Upper lobe of right lung (tissue), 1 donor: ENCODE data around the gene KIF22. TPM values are rescaled to one million over a fixed set of nuclear protein-coding genes. Genes with fewer than 3 reads are reported as not detected.

Experiments used
- ATAC-seq: fragments of 200-7000 bp; cut with Tn5 transposase; one replicate; pipeline ENCODE4 v1.9.1; 2020; ENCODE audit warnings: mild to moderate bottlenecking, moderate library complexity
- DNase-seq: peaks from one replicate; pipeline ENCODE4 v3.0.0-alpha.2; 2020
- H3K27ac ChIP-seq: fragments of 200-600 bp; one replicate; pipeline ENCODE4 v1.8.0; 2022
- H3K27me3 ChIP-seq: fragments of 200-600 bp; one replicate; pipeline ENCODE4 v1.8.0; 2022; ENCODE audit warnings: mild to moderate bottlenecking
- H3K36me3 ChIP-seq: fragments of 200-600 bp; one replicate; pipeline ENCODE4 v1.8.0; 2022
- H3K4me1 ChIP-seq: fragments of 200-600 bp; one replicate; pipeline ENCODE4 v1.8.0; 2022
- H3K4me3 ChIP-seq: fragments of 200-600 bp; one replicate; pipeline ENCODE4 v1.8.0; 2022; ENCODE audit warnings: mild to moderate bottlenecking
- H3K9me3 ChIP-seq: fragments of 200-600 bp; one replicate; pipeline ENCODE4 v1.8.0; 2022
- intact Hi-C: fragments of 100-400 bp; cut with DNase I; formaldehyde crosslinking; loops from one replicate; pipeline ENCODE4 v1.11.0; 2022
- total RNA-seq: library from RNA; stranded (reverse); fragmentation: NEBNext Ultra II Directional; extraction: Animal tissue kit (Norgen Biotek cat#: 25700); gene quantifications from one replicate; pipeline ENCODE4 v1.2.1, GENCODE V29; 2021
- TF ChIP-seq, protein P1 (sequence below): fragments of 200-600 bp; IDR thresholded peaks from one replicate; pipeline ENCODE4 v1.8.0; 2022; ENCODE audit warnings: antibody characterized with exemption
- donor health status: DM: no; HTN: yes; CAD: no; lungs with severe emphysema.

KIF22 gene
- total RNA-seq, 1 donor from 2014 or later, result 19.8 TPM

DNA sequence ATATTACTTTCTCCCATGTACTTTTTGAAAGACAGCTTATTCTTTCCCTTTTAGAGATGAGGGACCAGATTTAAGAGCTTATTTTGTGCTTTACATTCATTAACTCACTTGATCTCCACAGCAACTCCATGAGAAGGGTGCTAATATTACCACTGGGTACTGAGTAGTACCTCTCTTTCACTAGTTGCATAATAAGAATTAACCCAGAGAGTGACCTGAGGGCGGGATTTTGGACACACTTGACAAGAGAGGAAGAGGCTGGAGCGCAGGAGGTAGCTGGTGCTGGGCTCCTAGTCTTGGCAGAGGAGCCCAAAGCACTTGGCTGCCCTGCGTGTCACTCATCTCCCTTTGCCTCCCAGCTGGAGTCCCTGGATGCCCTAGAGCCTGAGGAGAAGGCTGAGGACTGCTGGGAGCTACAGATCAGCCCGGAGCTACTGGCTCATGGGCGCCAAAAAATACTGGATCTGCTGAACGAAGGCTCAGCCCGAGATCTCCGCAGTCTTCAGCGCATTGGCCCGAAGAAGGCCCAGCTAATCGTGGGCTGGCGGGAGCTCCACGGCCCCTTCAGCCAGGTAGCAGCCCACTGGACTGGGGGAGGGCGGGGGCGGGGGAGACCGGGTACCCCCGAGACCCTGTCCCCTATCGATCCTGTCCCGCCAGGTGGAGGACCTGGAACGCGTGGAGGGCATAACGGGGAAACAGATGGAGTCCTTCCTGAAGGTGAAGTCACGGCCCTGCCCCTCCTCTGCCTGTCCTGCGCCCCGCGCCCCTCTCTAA lies 14.1 kb downstream of the KIF22 start:
- peak; percentile 6 for ATAC-seq
- Histone ChIP-seq H3K4me1 (peaks cover 27% of the 10 kb centered on the region), H3K36me3 (peaks cover 18% of the 10 kb centered on the region), H3K27me3 (no peaks in the 10 kb centered on the region), H3K27ac (peak overlapping the region; percentile 98), H3K9me3 (no peaks in the 10 kb centered on the region), H3K4me3 (peak overlapping the region; percentile 80)
- DNase-seq, result no peak
- intact Hi-C loops, result no loop called here
- TF ChIP-seq, protein P1, sequence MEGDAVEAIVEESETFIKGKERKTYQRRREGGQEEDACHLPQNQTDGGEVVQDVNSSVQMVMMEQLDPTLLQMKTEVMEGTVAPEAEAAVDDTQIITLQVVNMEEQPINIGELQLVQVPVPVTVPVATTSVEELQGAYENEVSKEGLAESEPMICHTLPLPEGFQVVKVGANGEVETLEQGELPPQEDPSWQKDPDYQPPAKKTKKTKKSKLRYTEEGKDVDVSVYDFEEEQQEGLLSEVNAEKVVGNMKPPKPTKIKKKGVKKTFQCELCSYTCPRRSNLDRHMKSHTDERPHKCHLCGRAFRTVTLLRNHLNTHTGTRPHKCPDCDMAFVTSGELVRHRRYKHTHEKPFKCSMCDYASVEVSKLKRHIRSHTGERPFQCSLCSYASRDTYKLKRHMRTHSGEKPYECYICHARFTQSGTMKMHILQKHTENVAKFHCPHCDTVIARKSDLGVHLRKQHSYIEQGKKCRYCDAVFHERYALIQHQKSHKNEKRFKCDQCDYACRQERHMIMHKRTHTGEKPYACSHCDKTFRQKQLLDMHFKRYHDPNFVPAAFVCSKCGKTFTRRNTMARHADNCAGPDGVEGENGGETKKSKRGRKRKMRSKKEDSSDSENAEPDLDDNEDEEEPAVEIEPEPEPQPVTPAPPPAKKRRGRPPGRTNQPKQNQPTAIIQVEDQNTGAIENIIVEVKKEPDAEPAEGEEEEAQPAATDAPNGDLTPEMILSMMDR, result no peak

DNA sequence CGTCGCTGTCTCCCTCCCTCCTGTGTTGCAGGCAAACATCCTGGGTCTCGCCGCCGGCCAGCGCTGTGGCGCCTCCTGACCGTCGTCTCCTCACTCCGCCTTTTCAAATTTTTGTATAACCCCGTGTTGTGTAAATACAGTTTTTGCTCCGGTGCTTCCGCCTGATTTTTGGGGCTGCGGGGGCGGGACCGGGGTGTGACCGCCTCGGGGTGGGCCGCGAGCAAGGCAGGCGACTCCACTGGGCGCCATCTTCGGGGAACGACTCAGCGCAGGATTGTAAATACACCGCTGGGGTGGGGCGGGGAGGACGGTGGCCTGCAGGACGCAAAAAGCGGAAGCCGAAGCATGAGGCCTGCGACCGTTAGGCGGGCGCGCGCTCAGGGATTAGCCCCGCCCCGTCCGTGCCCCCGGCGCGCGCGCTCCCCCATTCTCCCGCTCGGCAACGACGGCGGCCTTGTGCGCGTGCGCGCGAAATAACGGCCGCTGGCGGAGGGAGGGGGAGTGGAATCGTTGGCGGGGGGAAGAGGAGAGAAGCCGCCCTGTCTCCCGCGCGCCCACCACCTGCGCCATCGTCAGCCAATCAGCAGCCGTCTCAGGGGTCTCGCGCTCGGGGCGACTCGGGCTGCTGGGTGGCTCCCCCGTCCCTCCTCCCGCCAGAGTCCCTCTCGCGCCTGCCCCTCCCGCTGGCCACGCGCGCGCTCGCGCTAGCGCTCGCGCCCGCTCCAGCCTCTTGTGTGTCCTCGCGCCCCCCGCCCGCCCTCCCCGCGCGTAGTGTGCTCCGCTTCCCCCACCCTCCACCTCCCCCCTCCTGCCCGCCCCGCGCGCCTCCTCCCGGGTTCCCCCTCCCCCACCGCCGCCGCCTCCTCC lies 14.9 kb downstream of the KIF22 start:
- DNase-seq (peak; percentile 99), ATAC-seq (peak; percentile 88)
- no peaks in the 10 kb centered on the region for H3K9me3 ChIP-seq
- H3K27ac ChIP-seq, result peak overlapping the region; percentile 98
- peaks cover 33% of the 10 kb centered on the region for H3K4me1 ChIP-seq
- H3K36me3 ChIP-seq, result peaks cover 21% of the 10 kb centered on the region
- H3K27me3 ChIP-seq, result no peaks in the 10 kb centered on the region
- TF ChIP-seq, protein P1, result no peak
- peak overlapping the region; percentile 80 for H3K4me3 ChIP-seq
- intact Hi-C loops, result no loop called here

DNA sequence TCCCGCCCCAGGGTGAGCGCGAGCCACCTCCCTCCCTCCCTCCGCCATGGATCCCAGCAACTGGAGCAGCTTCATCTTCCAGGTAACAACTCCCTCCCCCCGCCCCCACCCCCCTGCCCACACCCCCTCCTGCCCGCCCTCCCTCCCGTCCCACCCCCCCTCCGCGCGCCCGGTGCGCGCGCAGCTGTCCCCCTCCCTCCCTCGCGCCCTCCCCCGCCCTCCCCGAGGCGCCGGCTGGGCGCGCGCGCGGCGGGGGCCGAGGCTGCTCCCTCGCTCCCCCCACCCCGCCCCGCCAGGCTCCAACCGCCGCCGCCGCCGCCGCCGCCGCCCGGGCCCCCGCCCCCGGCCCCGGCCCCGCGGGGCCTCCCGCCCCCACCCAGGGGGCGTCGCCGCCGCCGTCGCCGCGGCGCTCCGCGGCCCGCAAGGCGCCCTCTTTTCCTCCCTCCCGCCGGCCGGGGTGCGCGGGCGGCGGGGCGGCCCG lies 15.6 kb downstream of the KIF22 start, which contains the start of gene MAZ:
Gene MAZ (plus strand): TSS at position 431 of the 481 bp plus-strand sequence. CDS start 173 bp downstream, outside the sequence.
- Histone ChIP-seq H3K9me3 (no peaks in the 10 kb centered on the region), H3K27me3 (no peaks in the 10 kb centered on the region), H3K4me1 (peaks cover 39% of the 10 kb centered on the region), H3K36me3 (peaks cover 21% of the 10 kb centered on the region), H3K27ac (peak within 1 kb of the TSS; percentile 98), H3K4me3 (peak within 1 kb of the TSS; percentile 80)
- DNase-seq (no peak), ATAC-seq (peak; percentile 16)
- TF ChIP-seq, protein P1, result no peak
- intact Hi-C loops, result no loop called here

DNA sequence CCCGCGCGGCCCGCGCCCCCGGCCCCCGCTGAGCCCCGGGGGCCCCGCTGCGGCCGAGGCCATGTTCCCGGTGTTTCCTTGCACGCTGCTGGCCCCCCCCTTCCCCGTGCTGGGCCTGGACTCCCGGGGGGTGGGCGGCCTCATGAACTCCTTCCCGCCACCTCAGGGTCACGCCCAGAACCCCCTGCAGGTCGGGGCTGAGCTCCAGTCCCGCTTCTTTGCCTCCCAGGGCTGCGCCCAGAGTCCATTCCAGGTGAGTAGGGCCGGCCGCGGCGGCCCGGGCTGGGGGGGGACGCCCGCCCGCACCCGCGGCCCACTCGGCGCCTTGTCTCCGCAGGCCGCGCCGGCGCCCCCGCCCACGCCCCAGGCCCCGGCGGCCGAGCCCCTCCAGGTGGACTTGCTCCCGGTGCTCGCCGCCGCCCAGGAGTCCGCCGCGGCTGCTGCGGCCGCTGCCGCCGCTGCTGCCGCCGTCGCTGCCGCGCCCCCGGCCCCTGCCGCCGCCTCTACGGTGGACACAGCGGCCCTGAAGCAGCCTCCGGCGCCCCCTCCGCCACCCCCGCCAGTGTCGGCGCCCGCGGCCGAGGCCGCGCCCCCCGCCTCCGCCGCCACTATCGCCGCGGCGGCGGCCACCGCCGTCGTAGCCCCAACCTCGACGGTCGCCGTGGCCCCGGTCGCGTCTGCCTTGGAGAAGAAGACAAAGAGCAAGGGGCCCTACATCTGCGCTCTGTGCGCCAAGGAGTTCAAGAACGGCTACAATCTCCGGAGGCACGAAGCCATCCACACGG lies 16.3 kb downstream of the KIF22 start:
- H3K4me1 ChIP-seq, result peaks cover 43% of the 10 kb centered on the region
- TF ChIP-seq, protein P1, result no peak
- intact Hi-C loops, result no loop called here
- DNase-seq (peak; percentile 86), ATAC-seq (no peak)
- no peaks in the 10 kb centered on the region for H3K9me3 ChIP-seq
- peaks cover 21% of the 10 kb centered on the region for H3K36me3 ChIP-seq
- peak overlapping the region; percentile 89 for H3K27ac ChIP-seq
- H3K27me3 ChIP-seq, result no peaks in the 10 kb centered on the region
- H3K4me3 ChIP-seq, result peak overlapping the region; percentile 60
